Aorta (tissue), 5 donors: ENCODE measurements around the gene METTL15. TPM values are rescaled to one million over a fixed set of nuclear protein-coding genes. Genes with fewer than 3 reads are reported as not detected.
"Not testable (repeated sequence)": the region's sequence is repeated elsewhere in the genome, so short reads cannot be mapped to it uniquely, and the experiment has no call there.

Experiments used
- ATAC-seq: fragments of 200-7000 bp; cut with Tn5 transposase; one replicate; pipeline ENCODE4 v1.9.1; 2022; ENCODE audit warnings: moderate library complexity; ENCODE audit not compliant: low FRiP score
- DNase-seq, 2 donors: peaks; one replicate each; pipeline ENCODE4 v3.0.0-alpha.2; 2020
- H3K27ac ChIP-seq, 2 donors: one replicate each; pipeline ENCODE4 v1.5.1; 2013; ENCODE audit warnings: low read length in 2 of 2, mild to moderate bottlenecking in 2 of 2, moderate library complexity in 2 of 2, control low read depth in 1 of 2, inconsistent platforms in 1 of 2, low read depth in 1 of 2
- H3K27me3 ChIP-seq, 2 donors: one replicate each; pipeline ENCODE4 v1.6.1; 2013; ENCODE audit warnings: control low read depth in 1 of 2, low read length in 1 of 2, mild to moderate bottlenecking in 1 of 2, moderate library complexity in 1 of 2; ENCODE audit not compliant: insufficient read depth in 2 of 2, control insufficient read depth in 1 of 2
- H3K36me3 ChIP-seq, 2 donors: one replicate each; pipeline ENCODE4 v1.6.1; 2013; ENCODE audit warnings: control low read depth in 1 of 2, low read length in 1 of 2, mild to moderate bottlenecking in 1 of 2; ENCODE audit not compliant: insufficient read depth in 2 of 2, control insufficient read depth in 1 of 2
- H3K4me1 ChIP-seq, 2 donors: one replicate each; pipeline ENCODE4 v1.6.1; 2013; ENCODE audit warnings: low read length in 2 of 2, control low read depth in 1 of 2, mild to moderate bottlenecking in 1 of 2, moderate library complexity in 1 of 2; ENCODE audit not compliant: insufficient read depth in 2 of 2, control insufficient read depth in 1 of 2
- H3K4me3 ChIP-seq, 2 donors: one replicate each; pipeline ENCODE4 v1.5.1; 2013; ENCODE audit warnings: low read length in 2 of 2, control low read depth in 1 of 2, mild to moderate bottlenecking in 1 of 2
- H3K9me3 ChIP-seq: one replicate; pipeline ENCODE4 v1.6.1; 2013; ENCODE audit warnings: mild to moderate bottlenecking, low read length; ENCODE audit not compliant: control insufficient read depth
- WGBS, 2 donors: extraction: QIAGEN DNeasy Blood & Tissue Kit; methylation state at CpG; one replicate each; pipeline ENCODE4 v1.1.7; 2013; 5-methylcytosine and 5-hydroxymethylcytosine counted together
- intact Hi-C, 2 donors: fragments of 100-400 bp; cut with DNase I; formaldehyde crosslinking; loops; one replicate each; pipeline versions ENCODE4 v1.14.2 to v1.15.0; 2022
- polyA plus RNA-seq, 2 donors: library from polyadenylated mRNA; stranded (reverse); fragments of 200-250 nt; gene quantifications; one replicate each; pipeline ENCODE4 v1.2.3, GENCODE V29; 2013
- total RNA-seq, 2 donors: library from RNA; stranded (reverse); fragmentation: NEBNext Ultra II Directional; extraction: Animal tissue kit (Norgen Biotek cat#: 25700); gene quantifications; one replicate each; pipeline ENCODE4 v1.2.1, GENCODE V29; 2021
- donor health status: healthy with polysubstance abuse.
- donor health status: Bipolar disorder and iron deficiency.
- donor health status: DM: no; HTN: no; CAD: no.
- donor health status: DM: no; HTN: no; CAD: no.
- donor health status: DM: yes; HTN: yes; CAD: no.

METTL15 gene
- total and polyA plus RNA-seq, 4 donors, result 2.4 to 19.2 (median 10.5) TPM

DNA sequence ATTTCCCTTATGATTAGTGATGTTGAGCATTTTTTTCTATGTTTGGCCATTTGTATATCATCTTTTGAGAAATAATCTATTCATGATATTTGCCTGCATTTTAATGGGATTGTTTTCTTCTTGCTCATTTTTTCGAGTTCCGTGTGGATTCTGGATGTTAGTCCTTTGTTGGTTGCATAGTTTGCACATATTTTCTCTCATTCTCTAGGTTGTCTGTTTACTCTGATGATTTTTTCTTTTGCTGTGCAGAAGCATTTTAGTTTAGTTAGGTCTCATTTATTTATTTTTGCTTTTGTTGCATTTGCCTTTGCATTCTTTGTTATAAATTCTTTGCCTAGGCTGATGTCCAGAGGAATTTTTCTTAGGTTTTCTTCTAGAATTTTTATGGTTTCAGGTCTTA, 87.3 kb downstream of the METTL15 start:
- no peak overlapping the region for H3K27ac ChIP-seq
- WGBS, 2 donors, result 79 to 98% methylated on average over 2 of the region's 2 CpGs
- H3K36me3 ChIP-seq, result no peaks in the 10 kb centered on the region
- intact Hi-C loops, result no loop called here
- no peaks in the 10 kb centered on the region for H3K27me3 ChIP-seq
- H3K4me1 ChIP-seq, result no peaks in the 10 kb centered on the region
- DNase-seq, result no peak
- no peaks in the 10 kb centered on the region for H3K9me3 ChIP-seq
- no peak overlapping the region for H3K4me3 ChIP-seq
- no peak for ATAC-seq

DNA sequence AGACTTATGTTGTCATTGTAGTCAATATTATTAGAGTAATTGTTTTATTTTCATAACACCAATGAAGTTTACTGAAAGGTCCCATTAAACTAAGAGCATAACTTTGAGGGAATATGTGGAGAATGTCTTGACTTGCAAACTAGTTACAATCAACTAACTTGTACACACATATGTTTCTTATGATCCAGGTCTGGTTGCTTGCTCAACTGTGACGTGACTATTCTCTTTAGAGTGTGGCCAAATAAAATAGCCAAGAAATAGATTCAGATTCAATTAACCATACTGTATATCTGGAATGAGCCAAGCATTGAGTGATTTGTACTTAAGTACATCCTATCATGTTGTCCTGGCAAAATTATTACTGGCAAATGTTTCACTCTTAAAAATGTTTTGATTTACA, 101.7 kb downstream of the METTL15 start:
- 63 to 71% methylated on average over 1 of the region's 1 CpG for WGBS, 2 donors
- no peaks in the 10 kb centered on the region for H3K9me3 ChIP-seq
- intact Hi-C loops, result no loop called here

DNA sequence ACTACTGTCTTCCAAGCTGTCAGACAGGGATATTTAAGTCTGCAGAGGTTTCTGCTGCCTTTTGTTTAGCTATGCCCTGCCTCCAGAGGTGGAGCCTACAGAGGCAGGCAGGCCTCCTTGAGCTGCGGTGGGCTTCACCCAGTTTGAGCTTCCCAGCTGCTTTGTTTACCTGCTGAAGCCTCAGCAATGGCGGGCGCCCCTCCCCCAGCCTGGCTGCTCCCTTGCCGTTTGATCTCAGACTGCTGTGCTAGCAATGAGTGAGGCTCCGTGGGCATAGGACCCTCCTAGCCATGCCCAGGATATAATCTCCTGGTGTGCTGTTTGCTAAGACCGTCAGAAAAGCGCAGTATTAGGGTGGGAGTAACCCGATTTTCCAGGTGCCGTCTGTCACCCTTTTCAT, 113.9 kb downstream of the METTL15 start:
- H3K9me3 ChIP-seq, ATAC-seq, H3K36me3 ChIP-seq, H3K27ac ChIP-seq, H3K27me3 ChIP-seq, intact Hi-C loops, H3K4me3 ChIP-seq, H3K4me1 ChIP-seq, DNase-seq: not testable (repeated sequence)
- 98% methylated on average over 9 of the region's 9 CpGs for WGBS, 2 donors

More for the DNA sequence above, 101.7 kb downstream of the METTL15 start:
- Histone ChIP-seq H3K4me1 (no peaks in the 10 kb centered on the region), H3K36me3 (no peaks in the 10 kb centered on the region), H3K27ac (no peak overlapping the region), H3K27me3 (no peaks in the 10 kb centered on the region), H3K4me3 (no peak overlapping the region)
- ATAC-seq (no peak), DNase-seq (no peak)

DNA sequence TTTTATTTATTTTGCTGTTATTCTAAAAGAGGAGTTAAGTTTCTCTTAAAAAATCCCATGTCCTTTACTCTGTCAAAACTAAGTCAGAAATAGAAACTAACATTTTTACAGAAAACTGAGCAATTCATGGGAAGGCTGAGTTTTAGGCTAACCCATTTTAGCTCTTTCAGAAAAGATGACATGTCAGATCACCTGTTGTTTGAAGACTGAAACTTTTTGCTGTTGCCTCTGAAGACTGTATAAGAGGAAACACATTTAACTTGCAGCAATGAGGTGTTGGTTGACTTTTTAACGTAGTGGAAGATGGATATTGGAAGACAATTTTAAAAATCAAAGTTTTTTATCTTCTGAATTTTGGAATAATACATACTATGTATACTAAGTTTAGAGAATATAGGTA, 115.4 kb downstream of the METTL15 start:
- ATAC-seq, result no peak
- Histone ChIP-seq H3K4me3 (no peak overlapping the region), H3K9me3 (peaks cover 2% of the 10 kb centered on the region), H3K36me3 (peaks cover 0 to 2% of the 10 kb centered on the region in 2 donors), H3K27me3 (no peaks in the 10 kb centered on the region), H3K27ac (no peak overlapping the region), H3K4me1 (no peaks in the 10 kb centered on the region)
- intact Hi-C loops, result no loop called here
- DNase-seq, result no peak
- 83 to 88% methylated on average over 1 of the region's 1 CpG for WGBS, 2 donors

DNA sequence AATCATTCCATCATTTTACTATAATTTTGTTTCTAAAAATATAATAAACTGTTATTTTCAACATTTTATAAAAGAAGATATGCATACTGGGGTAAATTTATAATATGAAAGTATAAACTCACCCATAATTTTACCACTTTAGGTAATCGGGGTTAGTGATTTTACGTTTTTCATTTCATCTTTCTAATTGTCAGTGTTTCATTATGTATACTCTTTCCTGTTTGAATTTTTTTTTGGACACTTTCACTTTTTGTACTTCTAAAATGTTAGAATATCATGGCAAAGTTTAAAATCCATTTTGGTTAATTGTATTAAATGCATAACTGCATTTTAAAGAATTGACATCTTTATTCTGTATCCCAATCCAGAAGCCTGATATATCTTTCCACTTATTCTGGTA, 115.8 kb downstream of the METTL15 start:
- no peak for DNase-seq
- H3K27me3 ChIP-seq, result no peaks in the 10 kb centered on the region

DNA sequence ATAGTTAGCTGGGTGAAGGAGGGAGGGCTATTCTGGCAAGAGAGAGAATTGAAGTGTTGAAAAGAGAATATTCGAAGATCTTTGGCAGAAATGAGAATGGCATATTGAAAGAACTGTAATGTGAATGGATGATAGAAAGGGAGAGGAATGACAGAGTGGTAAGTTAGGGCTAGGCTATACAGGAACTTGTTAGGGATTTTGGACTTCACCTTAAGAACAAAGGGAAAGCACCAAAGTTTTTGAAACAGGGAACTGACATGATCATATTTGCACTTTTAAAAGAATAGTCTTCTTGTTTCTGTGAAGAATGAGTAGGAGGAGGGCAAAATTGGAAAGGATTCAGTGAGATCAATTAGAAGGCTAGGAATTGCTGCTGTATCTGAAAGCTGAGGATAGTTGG, 119.3 kb downstream of the METTL15 start:
- Histone ChIP-seq H3K27me3 (no peaks in the 10 kb centered on the region), H3K4me3 (no peak overlapping the region), H3K4me1 (no peaks in the 10 kb centered on the region), H3K9me3 (peaks cover under 1% of the 10 kb centered on the region), H3K36me3 (no peaks in the 10 kb centered on the region), H3K27ac (no peak overlapping the region)
- ATAC-seq, result no peak
- DNase-seq, result no peak
- intact Hi-C loops, result no loop called here
- WGBS, 2 donors, result 81 to 83% methylated on average over 1 of the region's 1 CpG

More for the DNA sequence above, 115.8 kb downstream of the METTL15 start:
- Histone ChIP-seq H3K27ac (no peak overlapping the region), H3K4me3 (no peak overlapping the region), H3K36me3 (peaks cover 0 to 2% of the 10 kb centered on the region in 2 donors), H3K4me1 (no peaks in the 10 kb centered on the region), H3K9me3 (peaks cover 2% of the 10 kb centered on the region)
- no peak for ATAC-seq
- WGBS, 2 donors, result 95 to 97% methylated on average over 2 of the region's 2 CpGs
- intact Hi-C loops, result no loop called here

DNA sequence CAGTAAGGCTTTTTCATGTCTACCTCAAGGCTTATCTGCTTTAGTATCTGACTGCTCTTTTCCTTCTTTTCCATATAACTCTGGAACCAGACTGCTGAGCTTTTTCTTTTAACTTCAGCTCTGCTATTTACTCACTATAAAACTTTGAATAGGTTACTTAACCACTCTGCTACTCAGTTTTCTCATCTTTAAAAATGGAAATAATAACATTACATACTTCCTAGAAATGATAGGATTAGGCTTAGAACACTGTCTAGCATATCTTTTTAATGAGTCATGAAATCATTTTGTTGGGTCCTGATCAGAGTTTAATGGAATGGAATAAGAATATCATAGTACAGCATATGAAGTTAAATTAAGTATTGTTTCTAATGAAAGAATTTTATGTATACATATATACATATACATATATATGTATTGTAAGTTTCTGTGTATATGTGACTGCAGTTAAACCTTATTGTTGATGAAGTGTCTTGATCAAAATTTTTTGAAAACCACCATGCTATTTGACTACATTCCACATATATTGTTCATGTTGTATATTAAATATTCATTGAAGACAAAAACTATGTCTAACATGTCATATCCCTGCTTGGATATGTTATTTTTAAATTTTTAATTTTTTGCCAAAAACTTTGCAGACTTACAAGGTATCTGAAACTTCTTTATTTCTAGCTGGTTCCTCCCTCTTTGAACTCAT, 120.2 kb downstream of the METTL15 start:
- intact Hi-C loops, result no loop called here
- DNase-seq (no peak), ATAC-seq (no peak)
- no peaks in the 10 kb centered on the region for H3K9me3 ChIP-seq
- no peaks in the 10 kb centered on the region for H3K27me3 ChIP-seq
- no peaks in the 10 kb centered on the region for H3K4me1 ChIP-seq
- H3K36me3 ChIP-seq, result no peaks in the 10 kb centered on the region
- no peak overlapping the region for H3K4me3 ChIP-seq
- no peak overlapping the region for H3K27ac ChIP-seq

DNA sequence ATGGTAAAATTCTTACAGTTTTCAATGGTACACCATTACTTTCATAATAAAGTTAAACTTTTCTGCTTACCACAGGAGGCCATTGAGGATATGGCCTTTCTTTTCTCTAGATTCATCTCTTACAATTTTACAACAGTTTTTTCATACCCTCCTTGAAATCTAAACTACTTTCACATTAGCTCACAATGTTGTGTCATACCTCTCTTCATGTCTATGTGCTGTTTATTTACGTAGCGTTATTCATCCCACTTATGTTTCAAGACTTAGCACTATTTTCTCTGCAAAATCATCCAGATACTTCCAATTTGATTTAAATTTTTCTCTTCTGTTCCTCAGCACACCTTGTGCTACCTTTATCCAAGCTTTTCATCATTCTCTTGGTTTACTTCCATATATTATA, 123.3 kb downstream of the METTL15 start:
- no peaks in the 10 kb centered on the region for H3K27me3 ChIP-seq
- no peak overlapping the region for H3K27ac ChIP-seq
- ATAC-seq, result no peak
- H3K4me3 ChIP-seq, result no peak overlapping the region
- DNase-seq, result no peak
- no peaks in the 10 kb centered on the region for H3K4me1 ChIP-seq
- intact Hi-C loops, result no loop called here
- H3K36me3 ChIP-seq, result no peaks in the 10 kb centered on the region
- WGBS, 2 donors, result 94 to 98% methylated on average over 2 of the region's 2 CpGs
- H3K9me3 ChIP-seq, result no peaks in the 10 kb centered on the region

DNA sequence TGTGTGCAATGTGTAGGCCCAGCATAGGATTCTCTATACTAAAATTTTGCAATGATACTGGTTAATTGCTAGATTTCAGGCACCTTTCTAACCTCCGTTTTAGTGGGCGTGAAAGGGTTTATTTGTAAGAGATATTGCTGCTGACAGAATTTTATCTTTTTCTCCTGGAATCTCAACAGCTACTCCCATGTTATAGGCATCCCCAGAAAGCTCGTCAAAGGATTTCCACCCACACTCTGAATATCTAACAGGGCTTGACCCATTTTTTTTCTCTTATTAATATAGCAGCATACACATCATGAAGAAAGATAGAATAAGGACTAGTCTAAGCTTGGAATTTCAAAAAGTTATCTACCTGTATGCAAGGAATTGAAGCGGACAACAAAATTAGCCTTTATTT, 124.5 kb downstream of the METTL15 start:
- DNase-seq, result no peak
- no peak overlapping the region for H3K4me3 ChIP-seq
- no peaks in the 10 kb centered on the region for H3K4me1 ChIP-seq
- H3K36me3 ChIP-seq, result no peaks in the 10 kb centered on the region
- H3K27me3 ChIP-seq, result no peaks in the 10 kb centered on the region
- WGBS, 2 donors, result 86 to 87% methylated on average over 4 of the region's 4 CpGs
- no peaks in the 10 kb centered on the region for H3K9me3 ChIP-seq
- H3K27ac ChIP-seq, result no peak overlapping the region
- ATAC-seq, result no peak
- intact Hi-C loops, result no loop called here
